T47D (cell line): ENCODE results near the gene UNC5B.

Experiments used
- DNase-seq, 2 experiments: peaks; one replicate each; pipeline versions ENCODE4 v3.0.0 to v3.0.0-alpha.2; 2011 to 2012; ENCODE audit warnings: low read depth in 1 of 2, low spot score in 1 of 2
- JUND ChIP-seq: IDR thresholded peaks from 2 replicates; pipeline ENCODE4 v1.6.1; 2012; ENCODE audit warnings: low read depth
- in situ Hi-C: cut with HindIII; loops from 2 replicates; pipeline ENCODE4 v1.10.0; 2016; ENCODE audit warnings: low sequenced_read_pairs, low pct_unique_long_range_greater_than_20kb

The UNC5B gene

DNA sequence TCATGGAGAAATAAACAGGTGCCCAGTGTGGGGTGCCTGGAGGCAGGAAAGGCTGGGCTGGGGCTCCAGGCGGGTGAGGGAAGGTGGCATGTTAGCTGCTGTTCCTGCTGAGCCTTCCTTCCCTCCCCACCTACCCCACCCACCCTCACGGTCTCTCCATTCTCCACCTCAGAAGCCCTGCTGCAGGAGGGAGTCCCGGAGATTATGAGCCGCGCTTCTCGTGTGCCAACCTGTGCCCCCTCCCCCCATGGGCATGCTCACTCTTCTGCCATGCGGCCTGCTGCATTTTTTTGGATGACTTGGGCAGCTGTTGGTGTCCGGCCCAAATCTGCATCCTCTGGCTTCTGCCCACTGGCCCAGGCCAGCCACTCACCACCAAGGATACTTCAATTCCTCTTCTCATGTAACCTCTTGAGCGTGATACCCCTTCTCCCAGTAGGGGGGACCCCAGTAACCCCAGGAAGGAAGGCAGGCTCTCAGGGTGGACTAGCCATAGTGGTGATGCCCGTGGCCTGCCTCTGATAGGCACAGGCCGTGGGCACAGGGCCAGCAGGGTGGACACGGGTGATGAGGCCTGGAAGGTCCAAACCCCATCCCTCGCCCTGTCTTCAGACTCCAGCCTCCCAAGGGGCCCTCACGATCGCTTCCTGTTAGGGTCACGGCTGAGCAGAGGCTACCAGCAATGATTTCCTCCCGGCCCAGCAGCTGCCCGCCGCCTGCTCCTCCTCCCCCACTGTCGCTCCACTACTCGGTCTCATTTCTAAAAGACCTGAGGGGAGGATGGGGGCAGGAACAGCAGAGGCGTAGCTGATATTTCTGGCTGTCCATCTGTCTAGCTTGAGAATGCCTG is 27.8 kb downstream of the UNC5B start:
- DNase-seq = no peak
- in situ Hi-C loops = no loop called here
- TF ChIP-seq JUND = no peak

- in situ Hi-C loops = no loop called here
- TF ChIP-seq JUND = no peak
- peak in 1 of 2 experiments; percentile 41 for DNase-seq
Measured at GRCh38 chr10:71241114-71241829, 28.9 kb downstream of the UNC5B start.

GRCh38 chr10:71241830-71242621 is 29.7 kb downstream of the UNC5B start:
- DNase-seq = no peak
- TF ChIP-seq JUND = no peak
- in situ Hi-C loops = no loop called here

DNA sequence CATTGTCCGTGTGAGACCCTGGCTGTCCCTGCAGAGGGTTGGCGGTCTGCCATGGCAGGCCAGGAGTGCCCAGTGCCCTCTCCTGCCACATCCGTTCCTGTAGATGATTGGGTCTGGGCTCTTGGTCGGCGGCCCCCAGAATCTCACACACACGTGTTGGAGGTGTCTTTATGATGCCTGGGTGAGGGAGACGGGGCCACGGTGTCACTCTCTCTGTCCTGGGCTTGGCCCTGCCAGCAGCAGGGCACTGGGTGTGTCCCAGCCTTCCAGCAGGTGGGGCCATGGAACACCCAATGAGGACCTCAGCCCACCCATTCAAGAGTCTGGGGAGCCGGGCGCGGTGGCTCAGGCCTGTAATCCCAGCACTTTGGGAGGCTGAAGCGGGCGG is 30.2 kb downstream of the UNC5B start:
- in situ Hi-C loops = no loop called here
- no peak for TF ChIP-seq JUND
- no peak for DNase-seq

DNA sequence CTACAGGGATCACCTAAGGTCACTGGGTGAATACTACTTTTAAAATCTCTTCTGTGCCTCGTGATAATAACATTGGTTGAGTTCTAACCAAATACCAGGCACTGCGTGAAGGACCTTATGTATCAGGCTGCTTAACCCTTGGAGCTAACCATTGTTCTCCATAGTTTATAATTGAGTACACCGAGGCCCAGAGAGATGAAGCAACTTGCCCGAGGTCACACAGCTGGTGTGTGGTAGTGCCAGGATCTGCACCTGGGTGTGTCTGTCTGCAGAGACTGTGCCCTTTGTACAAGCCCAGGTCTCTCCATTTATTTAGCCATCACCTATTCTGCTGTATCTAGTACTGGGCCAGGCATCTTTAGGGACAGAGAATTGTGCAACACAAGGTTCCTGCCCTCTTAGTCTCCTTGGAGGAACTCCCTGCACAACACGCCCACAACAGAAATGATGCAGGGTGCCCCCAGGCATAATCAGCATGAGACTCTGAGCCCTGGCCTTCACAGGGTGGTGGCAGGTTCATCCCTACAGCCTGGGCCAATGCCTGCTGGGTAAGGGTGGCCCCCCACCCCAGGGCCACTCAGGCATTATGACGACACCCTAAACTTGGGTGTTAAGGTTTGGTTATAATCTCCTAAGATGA is 31.5 kb downstream of the UNC5B start:
- TF ChIP-seq JUND = no peak
- in situ Hi-C loops = no loop called here
- DNase-seq = no peak

GRCh38 chr10:71244431-71245419 is 32.4 kb downstream of the UNC5B start:
- no peak for DNase-seq
- TF ChIP-seq JUND = no peak
- in situ Hi-C loops = no loop called here

DNA sequence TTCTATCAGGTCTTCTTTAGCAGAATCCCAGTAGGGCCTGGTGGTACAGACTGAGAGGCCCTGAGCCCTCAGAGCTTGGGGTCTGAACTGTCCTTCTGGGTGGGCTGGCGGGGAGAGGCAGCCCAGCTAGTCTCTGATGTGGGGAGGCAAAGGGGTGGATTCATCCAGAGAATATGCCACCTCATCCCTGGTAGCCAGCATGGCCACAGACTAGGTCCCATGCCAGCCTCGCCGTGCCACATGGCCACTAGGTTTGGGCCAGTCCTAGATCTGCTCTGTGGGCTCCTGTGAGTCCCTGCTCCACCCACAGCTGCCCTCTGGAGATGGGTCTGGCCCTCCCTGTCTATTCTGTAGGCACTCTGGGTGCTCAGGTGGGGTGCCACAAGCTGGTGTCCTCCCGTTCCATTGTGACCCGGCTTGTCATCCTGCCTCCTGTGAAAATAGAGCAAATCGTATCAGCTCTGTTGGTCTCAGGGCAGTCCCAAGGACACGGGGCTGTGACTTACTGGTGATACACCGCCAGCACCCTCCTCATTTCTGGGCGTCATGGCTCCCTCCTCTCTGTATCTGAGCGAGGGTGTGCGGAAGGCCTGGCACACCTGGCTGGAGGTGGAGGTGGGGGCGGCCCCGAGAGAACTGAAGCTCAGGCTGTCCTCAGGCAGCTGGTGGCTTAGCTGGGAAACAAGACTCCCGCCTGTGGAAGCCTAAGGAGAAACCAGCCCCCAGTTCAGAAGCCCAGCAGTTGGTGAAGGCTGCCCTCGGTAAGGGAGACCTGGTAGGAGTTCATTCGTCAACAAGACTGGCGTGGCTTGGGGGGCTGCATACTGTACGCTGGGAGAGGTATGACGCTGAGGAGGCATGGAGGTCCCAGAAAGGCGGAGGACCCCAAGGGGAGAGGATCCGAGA is 33.3 kb downstream of the UNC5B start:
- in situ Hi-C loops = no loop called here
- no peak for DNase-seq
- TF ChIP-seq JUND = no peak

DNA sequence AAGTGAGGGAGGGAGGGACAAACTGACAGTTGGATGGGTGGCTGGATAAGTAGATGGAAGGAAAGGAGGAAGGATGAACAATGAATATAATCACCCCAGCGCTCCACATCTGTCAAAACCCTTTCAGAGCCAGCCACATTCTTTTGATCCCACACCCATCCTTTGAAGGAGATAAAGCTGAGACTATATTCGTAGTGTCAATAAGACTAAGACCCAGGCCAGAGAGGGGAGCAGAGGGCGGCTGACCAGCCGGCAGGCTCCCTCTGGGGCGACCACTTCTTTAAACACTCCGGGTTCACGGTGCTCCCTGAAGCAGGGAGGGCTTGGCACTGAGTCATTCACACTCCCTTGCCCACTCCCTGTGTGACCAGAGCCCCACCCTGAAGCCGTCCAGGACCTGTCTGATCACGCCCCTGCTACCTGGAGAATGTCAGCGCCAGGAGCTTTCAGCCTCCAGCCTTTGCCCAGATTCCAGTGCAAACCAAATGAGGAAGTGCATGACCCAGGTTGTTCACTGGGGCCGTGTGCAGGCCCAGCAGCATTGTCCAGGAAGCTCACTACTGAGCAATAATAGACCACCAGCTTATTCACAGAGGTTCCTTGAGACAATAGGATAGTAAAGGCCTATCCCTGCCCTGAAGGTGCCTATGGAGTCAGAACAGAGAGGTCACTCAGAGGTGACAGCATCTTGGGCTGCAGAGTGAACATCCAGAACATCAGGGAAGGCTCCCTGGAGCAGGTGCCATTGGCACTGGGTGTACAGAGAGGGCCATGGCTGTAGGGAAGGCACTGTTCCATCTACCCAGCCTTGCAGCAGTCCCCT is 34.4 kb downstream of the UNC5B start:
- peak; percentile 45 to 49 for DNase-seq
- no peak for TF ChIP-seq JUND
- in situ Hi-C loops = no loop called here

- no peak for DNase-seq
- in situ Hi-C loops = no loop called here
- no peak for TF ChIP-seq JUND
Measured at GRCh38 chr10:71247414-71247705, 35.0 kb downstream of the UNC5B start.

GRCh38 chr10:71247804-71248203 is 35.4 kb downstream of the UNC5B start:
- in situ Hi-C loops = no loop called here
- TF ChIP-seq JUND = no peak

More at GRCh38 chr10:71247804-71248203, 35.4 kb downstream of the UNC5B start:
- no peak for DNase-seq
